Iris pigment epithelial cell (primary cell): ENCODE data around the gene SLC22A7.

ENCODE experiments used
- DNase-seq: peaks from one replicate; pipeline ENCODE4 v3.0.0-alpha.2; 2011; ENCODE audit warnings: low read depth

The SLC22A7 gene

DNA sequence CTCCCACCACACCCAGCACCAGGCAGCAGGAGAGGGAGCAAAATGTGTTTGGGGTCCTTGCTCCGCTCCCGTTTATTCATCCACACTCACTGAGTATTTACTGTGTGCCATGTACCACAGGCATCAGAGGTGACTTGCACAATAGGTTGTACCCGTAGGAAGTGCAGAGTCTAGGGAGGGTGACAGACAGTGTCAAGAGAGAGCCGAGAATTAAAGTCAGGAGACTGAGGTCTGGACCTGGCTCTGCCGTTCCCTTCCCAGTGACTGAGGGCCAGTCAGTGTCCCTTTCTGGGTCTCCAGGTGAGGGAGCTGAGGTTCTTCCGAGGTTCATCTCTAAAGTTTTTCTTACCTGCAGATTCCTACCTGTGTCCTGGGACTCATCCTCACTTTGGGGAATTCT is 32.5 kb upstream of the SLC22A7 start:
- DNase-seq: no peak

DNA sequence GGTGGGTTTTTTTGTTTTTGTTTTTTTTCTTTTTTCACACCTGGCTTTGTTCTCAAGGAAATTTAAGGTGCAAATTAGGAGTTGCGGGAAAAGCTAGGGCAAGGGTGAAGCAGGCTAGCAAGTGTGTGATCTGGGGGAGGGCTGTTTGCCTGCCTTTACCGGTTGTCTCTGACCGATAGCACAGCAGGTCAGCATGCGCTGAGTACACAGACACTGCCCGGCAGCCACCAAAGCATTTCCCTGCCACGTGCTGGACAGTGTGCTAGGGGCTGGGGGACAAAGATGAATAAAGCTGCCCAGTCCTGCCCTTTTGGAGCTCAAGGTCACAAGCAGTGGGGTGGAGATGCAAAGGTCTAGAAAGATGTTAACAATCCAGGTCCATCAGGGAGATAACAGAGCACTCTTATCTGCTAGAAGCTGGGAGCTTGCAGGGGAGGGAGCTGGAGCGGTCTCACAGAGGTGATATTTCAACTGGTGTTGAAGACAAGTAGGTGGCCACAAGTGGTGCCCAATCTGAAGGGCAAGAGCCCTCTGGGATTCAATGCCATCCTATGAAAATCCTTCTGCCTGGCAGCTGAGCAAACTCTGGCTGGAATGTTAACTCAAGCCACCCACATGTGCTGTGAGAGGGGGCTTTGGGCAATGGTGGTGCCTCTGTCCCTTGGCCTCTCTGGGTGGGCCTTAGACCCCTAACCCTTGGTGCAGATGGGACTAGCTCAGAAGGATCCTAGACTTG is 30.3 kb upstream of the SLC22A7 start:
- DNase-seq: no peak

DNA sequence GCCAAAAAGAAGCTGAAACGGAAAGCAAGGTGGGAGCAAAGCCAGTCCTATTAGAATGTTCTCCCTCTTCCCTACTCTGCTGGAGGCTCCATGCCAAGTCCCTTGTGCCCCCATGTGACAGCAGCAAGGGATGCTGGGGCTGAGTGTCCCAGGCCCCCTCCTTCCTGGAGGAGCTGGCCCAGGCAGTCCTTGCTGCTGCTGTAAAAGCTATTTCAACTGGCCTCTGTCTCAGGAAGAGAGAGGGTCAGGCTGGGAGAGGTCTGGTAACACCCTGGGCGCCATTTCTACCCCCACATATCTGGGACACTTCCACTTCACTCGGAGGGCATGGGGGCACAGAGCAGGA is 29.7 kb upstream of the SLC22A7 start:
- DNase-seq: no peak

DNA sequence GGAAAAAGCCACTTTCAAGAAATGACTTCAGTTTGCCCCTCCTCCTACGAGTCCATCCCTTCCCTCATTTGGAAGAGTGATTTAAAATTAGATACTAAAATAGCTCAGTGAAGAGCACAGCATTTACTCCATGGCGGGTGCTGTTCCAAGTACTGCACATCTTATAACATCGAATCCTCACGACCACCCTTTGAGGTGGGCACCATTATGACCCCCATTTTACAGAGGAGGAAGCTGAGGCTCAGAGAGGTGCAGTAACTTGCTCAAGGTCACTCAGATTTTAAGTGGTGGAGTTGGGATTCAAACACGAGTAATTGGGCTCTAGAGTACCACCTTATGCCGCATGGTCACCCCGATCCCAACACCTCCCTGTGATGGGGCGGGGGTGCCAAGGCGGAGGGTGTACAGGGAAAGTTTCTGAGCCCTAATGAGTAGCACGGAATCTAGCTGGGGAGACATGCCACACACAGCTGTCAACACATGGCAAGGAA is 29.2 kb upstream of the SLC22A7 start:
- no peak for DNase-seq

DNA sequence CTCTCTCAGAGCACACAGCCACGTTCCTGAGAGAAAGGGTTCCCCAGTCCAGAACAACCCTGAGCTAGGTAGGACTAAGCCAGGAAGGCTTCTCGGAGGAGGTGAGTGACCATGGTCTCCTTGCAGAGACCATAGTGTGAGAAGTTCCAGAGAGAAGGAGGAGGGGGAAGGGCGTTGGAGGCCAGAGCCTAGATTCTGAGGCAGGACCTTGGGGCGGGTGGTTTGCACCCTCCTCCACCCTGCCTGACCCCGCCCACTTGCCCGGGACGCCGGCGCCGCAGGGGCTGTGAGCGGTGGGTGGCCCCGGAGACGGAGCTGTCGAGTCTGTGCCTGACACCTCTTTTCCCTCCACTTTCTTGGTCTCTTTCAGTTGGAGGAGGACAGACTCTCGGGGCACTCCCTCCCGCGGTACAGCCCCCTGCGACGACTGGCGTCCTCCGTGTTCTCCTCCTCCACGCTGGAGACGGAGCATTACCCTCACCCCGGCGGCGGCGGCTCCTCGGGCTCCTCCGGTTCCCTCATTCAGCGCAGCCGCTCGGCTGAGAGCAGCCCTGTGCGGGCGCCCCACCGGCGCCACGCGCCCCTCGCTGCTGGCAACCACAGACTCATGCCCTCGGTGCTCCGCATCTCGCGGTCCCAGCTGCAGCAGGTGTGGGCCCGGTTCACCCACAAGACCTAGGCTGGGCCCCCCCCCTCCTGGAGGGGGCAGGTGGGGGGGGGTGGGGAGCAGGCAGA is 28.6 kb upstream of the SLC22A7 start:
- no peak for DNase-seq

DNA sequence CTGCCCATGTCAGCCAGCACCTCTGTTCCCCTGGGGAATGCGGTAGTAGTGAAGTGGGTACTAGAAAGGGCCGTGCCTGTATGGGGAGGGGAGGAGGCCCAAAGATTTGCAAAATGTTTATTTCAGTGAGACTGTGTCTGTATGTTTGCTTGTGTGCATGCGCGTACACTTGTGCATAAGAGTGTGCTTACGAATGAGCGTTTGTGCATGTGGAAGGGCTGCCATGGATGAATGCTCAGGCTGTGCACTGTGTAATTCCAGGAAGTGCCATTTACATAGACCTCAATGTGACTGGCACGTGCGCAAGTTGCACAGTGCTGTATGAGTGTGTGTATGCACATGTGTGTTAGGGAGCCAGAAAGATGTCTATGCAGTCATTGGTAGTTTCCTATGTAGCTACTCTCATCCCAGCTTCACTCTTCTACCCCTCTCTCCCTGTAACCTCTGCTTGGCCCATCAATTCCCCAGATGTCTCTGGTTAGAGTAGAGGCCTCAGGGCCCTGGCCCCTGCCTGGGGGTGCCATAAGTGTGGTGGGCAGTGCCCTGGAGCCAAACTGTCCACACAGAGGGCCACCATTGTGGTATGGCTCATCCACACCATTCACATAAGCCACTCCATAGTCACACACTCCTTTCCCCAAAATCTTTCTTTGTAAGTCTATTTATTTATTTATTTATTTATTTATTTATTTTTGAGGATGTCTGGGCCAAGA is 26.8 kb upstream of the SLC22A7 start:
- no peak for DNase-seq

DNA sequence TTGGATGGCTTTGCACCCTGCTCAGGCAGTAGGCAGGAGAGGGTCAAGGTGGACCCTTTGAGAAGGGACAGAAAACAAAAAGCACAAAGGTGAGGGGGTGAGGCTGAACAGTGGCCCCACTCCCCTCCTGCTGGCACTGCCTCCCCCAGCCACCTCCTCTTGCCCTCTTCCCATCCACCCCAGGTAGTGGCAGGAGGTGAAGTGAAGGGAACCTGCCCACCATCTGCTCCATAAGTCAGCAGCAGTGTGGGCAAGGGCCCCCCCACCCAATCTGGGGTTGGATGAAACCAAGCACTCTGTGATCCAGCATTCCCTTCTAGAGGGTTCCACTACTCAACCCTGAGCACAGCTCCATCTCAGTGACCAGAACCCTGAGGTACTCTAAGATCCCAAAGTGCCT is 26.1 kb upstream of the SLC22A7 start:
- no peak for DNase-seq

DNA sequence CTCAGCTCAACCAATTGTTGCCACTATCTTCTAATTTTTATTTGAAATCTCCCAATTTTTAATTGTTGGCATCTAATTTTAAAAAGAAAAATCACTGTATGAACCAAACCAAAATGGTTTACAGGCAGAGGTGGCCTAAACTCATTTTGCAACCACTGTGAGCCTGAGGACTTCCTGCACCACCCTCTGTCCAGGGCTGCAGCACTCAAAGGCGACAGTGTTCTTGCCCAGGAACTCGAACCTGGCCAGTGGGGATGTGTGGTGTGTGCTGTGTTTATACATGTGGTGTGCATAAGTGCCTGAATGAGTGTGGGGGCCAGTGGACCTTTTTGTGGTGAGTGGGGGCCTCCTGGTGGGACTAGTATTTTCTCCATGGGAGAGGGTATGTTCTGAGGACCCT is 24.4 kb upstream of the SLC22A7 start:
- no peak for DNase-seq

DNA sequence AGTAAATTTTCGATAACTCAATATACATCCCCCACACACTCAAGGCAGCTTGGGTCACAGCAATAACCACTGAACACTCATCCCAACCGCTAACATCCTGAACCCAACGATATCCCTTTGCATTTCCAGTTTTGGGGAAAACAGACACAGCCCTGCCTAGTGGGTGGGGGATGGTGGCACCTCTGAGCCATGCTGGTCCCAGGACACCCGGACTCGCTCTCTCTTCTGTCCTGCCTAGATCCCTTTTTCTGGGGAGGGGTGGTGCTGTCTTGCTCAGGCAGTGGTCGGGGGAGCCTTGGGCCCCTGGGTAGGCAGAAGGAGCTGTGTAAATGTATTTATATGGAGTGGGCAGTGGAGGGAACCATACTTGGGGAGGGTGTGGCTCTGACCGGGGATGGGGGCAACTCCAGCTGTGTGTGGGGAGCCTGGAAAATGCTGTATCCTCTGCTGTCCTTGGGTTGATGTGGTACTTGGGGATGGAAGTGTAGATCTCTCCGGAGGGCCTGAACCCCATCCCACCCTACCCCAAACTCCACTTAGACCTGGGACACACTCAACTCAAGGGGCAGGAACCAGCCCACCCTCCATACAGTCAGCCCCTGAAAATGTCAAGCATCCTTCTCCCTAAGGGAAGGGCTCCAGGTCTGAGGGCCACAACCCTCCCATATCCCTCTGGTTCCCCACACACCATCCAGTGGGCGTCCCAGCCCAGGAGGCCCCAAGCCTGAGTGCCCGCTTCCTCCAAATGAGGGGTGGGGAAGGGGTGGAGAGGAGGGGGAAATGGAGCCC is 23.7 kb upstream of the SLC22A7 start:
- DNase-seq: no peak

DNA sequence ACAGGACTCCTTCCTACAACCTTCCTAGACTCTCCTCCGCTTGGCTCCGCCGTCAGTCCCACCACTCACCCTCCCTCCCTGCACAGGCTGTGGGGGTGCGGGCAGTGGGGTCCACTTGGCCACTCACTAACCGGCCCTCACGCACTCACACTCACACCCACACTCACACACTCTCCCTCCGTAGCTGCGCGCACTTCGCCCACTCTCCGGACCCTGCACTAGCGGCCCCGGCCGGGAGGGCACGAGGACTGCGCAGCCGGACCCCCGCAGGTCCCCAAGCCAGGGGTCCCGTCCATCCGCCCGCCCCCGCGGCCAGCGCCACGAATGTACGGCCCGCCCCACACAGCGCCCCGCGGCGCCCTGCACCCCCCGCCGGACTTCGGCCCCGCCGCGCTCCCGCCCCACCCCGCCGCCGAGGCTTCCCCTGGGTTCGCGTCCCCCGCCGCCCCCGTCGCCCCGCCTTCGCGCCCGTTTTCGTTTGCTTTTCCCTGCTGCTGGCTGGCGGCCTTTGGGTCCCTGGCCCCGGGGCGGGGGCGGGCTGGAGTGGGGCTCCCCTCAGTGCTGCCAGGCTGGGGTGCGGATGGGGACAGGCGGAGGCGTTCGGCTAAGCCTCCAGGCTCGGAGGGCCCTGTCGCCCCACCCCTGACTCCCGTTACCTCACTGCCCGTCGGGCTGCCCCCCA is 23.0 kb upstream of the SLC22A7 start:
- no peak for DNase-seq

DNA sequence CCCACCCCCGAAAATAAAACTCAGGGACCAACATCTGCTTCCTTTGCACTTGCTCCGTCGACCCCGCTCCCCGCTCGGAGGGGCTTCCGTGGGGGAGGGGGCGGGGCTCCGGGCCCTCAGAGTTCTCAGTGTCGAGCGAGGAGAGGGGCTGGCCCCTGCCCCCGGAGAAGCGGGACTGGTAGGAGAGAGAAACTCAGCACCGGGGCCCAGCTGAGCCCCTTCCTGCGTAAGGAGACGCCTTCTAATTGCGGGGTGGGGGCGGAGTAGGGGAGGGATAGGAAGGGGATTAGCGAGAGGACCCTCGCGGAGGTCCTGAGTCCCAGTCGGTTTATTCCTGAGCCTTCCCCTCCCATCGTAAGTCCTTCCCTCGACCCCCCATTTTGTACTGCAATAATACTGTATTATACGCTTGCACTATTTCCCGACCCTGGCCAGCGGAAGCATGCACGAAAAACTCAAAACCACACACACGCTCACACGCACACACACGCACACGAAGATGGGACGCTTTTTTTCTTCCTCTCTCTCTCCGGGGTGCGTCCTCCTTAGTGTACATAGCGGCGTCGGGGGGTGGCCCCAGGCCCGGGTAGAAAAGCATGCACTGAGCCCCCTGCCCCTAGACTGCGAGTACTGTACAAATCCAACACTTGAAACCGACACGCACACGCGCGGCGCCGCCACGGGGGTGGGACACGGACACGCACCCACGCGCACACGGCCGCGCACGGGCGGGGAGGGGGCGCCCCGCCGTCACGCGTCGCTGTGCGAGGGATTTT is 22.1 kb upstream of the SLC22A7 start:
- DNase-seq: no peak

DNA sequence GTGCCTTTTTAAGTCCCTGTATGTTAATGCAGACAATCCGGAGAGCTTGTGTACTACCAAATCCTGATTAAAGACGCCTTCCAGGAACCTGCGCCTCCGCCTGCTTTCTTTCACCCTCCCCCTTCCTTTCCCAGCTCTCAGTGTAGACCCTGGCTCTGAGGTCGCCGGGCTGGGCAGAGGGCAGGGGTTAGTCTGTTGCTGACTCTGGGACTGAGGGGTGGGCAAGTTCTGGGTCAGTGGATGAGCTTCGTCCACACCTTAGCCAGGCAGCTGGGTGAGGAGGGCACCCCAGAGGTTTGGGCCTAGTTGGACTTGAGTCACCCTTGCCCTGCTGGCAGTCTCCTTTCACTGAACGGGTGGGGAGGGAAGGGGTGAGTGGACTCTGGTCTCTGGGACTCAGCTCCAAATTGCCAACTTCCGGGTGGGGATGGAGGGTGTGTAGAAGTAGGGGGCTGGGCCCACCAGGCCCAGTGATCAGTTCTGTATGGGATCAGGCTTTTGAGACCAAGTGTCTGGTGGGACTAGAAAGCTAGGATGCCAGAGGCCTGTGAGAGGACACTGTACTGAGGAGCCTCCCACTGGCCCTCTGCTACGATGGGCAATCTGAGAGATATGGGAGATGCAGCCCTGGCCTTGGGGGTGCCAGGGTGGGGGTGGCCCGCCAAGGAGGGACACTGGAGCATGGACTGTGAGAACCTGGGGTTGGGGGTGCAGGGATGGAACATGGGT is 21.3 kb upstream of the SLC22A7 start:
- DNase-seq: no peak

DNA sequence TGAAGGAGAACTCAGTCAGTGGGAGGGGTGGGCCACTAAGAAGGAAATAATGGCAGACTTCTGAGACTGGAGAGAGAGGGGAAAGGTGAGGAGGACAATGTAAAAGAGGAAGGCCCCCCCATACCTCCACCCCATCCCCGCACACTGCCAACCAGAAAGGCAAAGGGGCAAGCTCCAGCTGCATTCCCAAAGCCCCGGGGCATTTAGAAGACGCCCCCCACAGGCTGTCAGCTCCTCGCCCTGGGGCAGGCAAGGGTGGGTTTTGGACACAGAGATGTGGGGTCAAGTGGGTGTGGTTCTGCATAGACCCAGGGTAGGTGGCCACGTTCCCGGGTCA is 20.8 kb upstream of the SLC22A7 start:
- DNase-seq: no peak

DNA sequence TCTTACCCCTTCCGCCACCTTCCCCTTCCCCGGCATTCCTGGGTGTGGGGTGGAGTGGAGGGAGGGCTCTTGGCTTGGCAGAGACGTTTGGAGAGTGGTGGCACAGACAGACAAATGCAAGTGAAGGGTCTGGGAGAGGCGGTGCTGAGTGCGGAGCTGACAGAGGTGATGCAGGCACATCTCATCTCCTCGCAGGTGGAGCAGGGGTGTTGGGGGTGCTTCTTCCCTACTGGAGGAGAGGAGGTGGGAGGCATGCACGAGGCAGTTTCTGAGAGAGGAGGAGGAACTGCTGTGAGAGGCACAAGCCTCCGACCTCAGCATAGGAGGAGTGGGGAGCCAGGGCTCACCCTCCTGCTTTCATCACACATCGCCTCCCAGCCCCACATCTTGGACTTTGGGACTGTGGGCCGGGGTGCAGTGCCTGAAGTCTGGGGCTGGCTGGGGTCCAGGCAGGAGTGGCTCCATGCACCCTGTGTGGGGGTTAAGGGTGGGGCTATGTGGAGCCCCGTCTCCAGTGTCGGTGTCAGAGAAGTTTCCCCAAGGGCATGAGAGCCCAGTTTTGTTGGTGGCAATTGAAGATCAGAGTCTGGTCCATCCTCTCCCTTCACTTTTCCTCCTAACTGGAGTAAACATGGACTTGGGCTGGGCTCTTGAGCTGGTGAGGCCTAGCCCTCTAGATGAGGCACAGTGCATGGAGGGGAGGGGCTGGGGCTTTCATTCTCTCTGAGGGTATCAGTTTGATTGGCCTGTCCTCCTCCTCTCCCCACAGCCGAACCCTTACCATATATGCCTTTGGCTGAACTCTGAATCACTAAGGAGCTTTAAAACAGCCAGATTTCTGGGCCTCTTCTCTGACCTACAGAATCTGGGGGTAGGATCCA is 20.2 kb upstream of the SLC22A7 start:
- no peak for DNase-seq

DNA sequence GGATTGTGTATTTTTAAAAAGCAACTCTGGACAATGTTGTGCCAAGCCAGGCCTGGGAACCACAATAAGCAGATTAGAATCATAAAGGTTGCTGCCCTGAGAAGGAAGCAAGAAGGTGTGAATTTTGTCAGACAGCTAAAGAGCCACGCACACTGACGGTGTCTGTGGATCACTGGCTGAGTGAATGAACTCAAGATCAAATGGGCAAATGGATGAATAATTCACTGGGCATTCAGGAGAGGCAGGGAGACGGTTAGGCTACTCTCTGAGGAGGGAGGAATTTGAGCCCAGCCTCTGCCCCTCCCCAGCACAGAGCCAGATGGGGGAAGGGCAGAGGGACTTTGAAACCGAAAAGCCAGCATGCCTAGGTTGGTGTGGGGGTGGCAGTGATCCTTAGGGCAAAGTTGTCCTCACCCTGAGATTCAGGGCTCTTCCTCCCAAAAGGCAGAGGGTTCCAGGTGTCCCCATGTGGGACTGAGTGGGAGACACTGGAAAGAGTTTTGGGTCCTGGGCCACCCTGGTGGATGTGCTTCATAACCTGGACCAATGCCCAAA is 19.5 kb upstream of the SLC22A7 start:
- peak; percentile 16 for DNase-seq

DNA sequence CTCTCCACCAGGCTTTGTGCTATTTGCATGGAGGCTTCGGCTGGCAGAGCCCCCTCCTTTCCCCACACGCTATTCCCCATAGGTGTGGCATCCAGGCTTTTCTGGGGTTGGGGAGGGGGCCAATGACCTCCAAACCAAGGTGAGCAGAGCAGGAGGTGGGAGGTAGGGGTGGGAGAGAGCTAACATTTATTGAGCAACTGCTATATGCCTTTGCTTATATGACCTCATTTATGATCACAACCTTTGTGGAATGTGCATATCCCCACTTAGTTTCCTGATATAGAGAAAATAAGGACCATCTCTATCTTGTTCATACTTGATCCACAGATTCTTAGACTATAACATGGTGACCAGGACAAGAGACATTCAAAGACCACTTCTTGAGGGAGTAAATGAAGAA is 17.8 kb upstream of the SLC22A7 start:
- DNase-seq: no peak

DNA sequence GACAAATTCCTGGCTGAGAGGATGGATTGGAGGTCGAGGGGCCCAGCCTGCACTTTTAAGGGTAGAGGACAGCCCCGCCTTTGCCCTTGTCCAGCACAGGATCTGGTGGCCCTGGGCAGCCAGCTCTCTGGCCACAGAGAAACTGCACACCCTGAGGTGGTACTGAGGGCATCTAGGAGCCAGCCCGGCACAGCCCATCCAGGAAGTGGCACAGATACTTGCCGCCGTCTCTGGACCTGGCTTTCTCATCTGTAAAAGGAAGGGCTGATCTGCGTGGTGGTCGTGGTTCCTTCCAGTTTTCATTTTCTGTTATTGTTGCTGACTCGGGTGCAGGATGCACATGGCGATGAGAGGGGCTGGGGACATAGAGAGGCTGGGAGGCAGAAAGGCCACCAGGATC is 16.0 kb upstream of the SLC22A7 start:
- no peak for DNase-seq

DNA sequence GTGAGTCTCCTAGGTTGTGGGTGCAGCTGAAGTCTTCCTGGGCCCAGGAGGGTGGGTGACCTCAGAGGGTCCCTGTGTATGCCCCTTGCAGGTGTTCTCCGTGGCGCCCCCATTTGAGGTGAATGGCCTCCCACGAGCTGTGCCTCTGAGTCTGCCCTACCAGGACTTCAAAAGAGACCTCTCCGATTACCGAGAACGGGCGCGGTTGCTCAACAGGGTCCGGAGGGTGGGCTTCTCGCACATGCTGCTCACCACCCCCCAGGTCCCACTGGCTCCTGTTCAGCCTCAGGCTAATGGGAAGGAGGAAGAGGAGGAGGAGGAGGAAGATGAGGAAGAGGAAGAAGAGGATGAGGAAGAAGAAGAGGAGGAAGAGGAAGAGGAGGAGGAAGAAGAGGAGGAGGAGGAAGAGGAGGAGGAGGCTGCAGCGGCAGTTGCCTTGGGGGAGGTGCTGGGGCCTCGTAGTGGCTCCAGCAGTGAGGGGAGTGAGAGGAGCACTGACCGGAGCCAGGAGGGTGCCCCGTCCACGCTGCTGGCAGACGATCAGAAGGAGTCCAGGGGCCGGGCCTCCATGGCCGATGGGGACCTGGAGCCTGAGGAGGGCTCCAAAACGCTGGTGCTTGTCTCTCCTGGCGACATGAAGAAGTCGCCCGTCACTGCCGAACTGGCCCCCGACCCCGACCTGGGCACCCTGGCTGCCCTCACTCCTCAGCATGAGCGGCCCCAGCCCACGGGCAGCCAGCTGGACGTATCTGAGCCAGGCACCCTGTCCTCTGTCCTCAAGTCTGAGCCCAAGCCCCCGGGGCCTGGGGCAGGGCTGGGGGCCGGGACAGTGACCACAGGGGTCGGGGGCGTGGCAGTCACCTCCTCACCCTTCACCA is 15.2 kb upstream of the SLC22A7 start:
- no peak for DNase-seq
